Measurements from ENCODE around the gene IFNK. TPM values are rescaled to one million over a fixed set of nuclear protein-coding genes. Genes with fewer than 3 reads are reported as not detected.

IFNK gene
- total and polyA plus RNA-seq, 2 experiments from 2014 or later = not detected

DNA sequence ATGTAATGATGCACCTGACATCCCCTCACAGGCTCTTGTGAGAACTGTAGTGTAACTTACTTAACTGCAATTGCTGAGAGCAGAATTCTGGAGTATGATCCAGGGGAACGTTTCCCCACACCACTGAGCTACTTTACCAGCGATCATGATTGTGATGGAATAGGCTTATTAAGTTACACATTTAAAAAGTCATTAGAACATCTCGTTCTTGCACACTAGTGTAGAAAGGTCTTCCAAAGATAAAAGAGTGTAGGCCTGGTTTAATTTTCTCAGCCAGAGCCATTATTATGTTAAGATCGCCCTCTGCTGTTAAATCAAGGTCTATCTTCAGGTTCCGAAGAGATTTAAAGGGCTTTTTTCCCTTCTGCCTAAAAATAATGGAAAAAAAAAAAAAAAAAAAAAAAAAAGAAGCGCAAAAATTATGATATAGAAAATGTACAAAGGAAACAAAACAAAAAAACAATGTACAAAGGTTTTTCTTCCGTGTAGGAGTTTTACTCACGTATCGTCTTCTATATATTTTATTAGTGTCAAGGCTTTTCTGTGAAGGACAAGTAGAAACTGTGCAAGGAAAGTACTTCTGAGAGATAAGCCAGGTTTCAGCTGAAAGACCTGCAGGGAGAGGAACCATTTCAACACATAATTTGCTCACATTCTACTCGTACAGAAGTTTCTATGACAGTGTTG, 24.1 kb downstream of the IFNK start:
- DNase-seq (ENCODE audit: low spot score) (peak; percentile 66), ATAC-seq (peak; percentile 48; the same call in 2 of the 3 replicates)
- Mint-ChIP-seq H3K27ac (no peak overlapping the region), H3K9me3 (no peaks in the 10 kb centered on the region), H3K4me1 (peaks cover 5% of the 10 kb centered on the region; the same call in 2 of the 3 replicates), H3K36me3 (ENCODE audit: low read depth) (peaks cover 34% of the 10 kb centered on the region), H3K27me3 (ENCODE audit: insufficient read depth, low read depth, poor library complexity) (no peaks in the 10 kb centered on the region), H3K4me3 (no peak overlapping the region)
- Histone ChIP-seq H3K27me3 (ENCODE audit: insufficient read depth) (no peaks in the 10 kb centered on the region), H3K4me3 (no peak overlapping the region), H3K9me2 (ENCODE audit: insufficient read depth) (no peaks in the 10 kb centered on the region), H3K27ac (ENCODE audit: low read depth) (no peak overlapping the region), H4K20me1 (replicated peaks; ENCODE audit: insufficient read depth) (no peaks in the 10 kb centered on the region), H2AFZ (no peak overlapping the region), H3K4me1 (ENCODE audit: insufficient read depth) (no peaks in the 10 kb centered on the region), H3K36me3 (ENCODE audit: insufficient read depth) (peaks cover 15% of the 10 kb centered on the region), H3K79me2 (replicated peaks; ENCODE audit: insufficient read depth) (no peaks in the 10 kb centered on the region), H3F3A (replicated peaks; ENCODE audit: low read depth) (no peaks in the 10 kb centered on the region), H3K4me2 (no peak overlapping the region)
- TF ChIP-seq, protein P1, sequence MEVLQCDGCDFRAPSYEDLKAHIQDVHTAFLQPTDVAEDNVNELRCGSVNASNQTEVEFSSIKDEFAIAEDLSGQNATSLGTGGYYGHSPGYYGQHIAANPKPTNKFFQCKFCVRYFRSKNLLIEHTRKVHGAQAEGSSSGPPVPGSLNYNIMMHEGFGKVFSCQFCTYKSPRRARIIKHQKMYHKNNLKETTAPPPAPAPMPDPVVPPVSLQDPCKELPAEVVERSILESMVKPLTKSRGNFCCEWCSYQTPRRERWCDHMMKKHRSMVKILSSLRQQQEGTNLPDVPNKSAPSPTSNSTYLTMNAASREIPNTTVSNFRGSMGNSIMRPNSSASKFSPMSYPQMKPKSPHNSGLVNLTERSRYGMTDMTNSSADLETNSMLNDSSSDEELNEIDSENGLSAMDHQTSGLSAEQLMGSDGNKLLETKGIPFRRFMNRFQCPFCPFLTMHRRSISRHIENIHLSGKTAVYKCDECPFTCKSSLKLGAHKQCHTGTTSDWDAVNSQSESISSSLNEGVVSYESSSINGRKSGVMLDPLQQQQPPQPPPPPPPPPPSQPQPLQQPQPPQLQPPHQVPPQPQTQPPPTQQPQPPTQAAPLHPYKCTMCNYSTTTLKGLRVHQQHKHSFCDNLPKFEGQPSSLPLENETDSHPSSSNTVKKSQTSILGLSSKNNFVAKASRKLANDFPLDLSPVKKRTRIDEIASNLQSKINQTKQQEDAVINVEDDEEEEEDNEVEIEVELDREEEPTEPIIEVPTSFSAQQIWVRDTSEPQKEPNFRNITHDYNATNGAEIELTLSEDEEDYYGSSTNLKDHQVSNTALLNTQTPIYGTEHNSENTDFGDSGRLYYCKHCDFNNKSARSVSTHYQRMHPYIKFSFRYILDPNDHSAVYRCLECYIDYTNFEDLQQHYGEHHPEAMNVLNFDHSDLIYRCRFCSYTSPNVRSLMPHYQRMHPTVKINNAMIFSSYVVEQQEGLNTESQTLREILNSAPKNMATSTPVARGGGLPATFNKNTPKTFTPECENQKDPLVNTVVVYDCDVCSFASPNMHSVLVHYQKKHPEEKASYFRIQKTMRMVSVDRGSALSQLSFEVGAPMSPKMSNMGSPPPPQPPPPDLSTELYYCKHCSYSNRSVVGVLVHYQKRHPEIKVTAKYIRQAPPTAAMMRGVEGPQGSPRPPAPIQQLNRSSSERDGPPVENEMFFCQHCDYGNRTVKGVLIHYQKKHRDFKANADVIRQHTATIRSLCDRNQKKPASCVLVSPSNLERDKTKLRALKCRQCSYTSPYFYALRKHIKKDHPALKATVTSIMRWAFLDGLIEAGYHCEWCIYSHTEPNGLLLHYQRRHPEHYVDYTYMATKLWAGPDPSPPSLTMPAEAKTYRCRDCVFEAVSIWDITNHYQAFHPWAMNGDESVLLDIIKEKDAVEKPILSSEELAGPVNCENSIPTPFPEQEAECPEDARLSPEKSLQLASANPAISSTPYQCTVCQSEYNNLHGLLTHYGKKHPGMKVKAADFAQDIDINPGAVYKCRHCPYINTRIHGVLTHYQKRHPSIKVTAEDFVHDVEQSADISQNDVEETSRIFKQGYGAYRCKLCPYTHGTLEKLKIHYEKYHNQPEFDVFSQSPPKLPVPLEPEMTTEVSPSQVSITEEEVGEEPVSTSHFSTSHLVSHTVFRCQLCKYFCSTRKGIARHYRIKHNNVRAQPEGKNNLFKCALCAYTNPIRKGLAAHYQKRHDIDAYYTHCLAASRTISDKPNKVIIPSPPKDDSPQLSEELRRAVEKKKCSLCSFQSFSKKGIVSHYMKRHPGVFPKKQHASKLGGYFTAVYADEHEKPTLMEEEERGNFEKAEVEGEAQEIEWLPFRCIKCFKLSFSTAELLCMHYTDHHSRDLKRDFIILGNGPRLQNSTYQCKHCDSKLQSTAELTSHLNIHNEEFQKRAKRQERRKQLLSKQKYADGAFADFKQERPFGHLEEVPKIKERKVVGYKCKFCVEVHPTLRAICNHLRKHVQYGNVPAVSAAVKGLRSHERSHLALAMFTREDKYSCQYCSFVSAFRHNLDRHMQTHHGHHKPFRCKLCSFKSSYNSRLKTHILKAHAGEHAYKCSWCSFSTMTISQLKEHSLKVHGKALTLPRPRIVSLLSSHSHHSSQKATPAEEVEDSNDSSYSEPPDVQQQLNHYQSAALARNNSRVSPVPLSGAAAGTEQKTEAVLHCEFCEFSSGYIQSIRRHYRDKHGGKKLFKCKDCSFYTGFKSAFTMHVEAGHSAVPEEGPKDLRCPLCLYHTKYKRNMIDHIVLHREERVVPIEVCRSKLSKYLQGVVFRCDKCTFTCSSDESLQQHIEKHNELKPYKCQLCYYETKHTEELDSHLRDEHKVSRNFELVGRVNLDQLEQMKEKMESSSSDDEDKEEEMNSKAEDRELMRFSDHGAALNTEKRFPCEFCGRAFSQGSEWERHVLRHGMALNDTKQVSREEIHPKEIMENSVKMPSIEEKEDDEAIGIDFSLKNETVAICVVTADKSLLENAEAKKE (CRISPR knock-in tag; IDR thresholded peaks at IDR 0.05) = no peak
- TF ChIP-seq ZNF331 (CRISPR knock-in tag; IDR thresholded peaks at IDR 0.05; ENCODE audit: low read depth) (no peak), POLR2AphosphoS5 (IDR thresholded peaks at IDR 0.05; ENCODE audit: low read depth) (no peak), STAT1 (IDR thresholded peaks at IDR 0.05; ENCODE audit: unreplicated experiment) (no peak)
- TF ChIP-seq, protein P2, sequence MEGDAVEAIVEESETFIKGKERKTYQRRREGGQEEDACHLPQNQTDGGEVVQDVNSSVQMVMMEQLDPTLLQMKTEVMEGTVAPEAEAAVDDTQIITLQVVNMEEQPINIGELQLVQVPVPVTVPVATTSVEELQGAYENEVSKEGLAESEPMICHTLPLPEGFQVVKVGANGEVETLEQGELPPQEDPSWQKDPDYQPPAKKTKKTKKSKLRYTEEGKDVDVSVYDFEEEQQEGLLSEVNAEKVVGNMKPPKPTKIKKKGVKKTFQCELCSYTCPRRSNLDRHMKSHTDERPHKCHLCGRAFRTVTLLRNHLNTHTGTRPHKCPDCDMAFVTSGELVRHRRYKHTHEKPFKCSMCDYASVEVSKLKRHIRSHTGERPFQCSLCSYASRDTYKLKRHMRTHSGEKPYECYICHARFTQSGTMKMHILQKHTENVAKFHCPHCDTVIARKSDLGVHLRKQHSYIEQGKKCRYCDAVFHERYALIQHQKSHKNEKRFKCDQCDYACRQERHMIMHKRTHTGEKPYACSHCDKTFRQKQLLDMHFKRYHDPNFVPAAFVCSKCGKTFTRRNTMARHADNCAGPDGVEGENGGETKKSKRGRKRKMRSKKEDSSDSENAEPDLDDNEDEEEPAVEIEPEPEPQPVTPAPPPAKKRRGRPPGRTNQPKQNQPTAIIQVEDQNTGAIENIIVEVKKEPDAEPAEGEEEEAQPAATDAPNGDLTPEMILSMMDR (conservative IDR thresholded peaks at IDR 0.05; ENCODE audit: low read depth in 2 of 2) = peak; percentile 61 to 62
- TF ChIP-seq, protein P3, sequence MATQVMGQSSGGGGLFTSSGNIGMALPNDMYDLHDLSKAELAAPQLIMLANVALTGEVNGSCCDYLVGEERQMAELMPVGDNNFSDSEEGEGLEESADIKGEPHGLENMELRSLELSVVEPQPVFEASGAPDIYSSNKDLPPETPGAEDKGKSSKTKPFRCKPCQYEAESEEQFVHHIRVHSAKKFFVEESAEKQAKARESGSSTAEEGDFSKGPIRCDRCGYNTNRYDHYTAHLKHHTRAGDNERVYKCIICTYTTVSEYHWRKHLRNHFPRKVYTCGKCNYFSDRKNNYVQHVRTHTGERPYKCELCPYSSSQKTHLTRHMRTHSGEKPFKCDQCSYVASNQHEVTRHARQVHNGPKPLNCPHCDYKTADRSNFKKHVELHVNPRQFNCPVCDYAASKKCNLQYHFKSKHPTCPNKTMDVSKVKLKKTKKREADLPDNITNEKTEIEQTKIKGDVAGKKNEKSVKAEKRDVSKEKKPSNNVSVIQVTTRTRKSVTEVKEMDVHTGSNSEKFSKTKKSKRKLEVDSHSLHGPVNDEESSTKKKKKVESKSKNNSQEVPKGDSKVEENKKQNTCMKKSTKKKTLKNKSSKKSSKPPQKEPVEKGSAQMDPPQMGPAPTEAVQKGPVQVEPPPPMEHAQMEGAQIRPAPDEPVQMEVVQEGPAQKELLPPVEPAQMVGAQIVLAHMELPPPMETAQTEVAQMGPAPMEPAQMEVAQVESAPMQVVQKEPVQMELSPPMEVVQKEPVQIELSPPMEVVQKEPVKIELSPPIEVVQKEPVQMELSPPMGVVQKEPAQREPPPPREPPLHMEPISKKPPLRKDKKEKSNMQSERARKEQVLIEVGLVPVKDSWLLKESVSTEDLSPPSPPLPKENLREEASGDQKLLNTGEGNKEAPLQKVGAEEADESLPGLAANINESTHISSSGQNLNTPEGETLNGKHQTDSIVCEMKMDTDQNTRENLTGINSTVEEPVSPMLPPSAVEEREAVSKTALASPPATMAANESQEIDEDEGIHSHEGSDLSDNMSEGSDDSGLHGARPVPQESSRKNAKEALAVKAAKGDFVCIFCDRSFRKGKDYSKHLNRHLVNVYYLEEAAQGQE (IDR thresholded peaks at IDR 0.05; ENCODE audit: unreplicated experiment) = no peak
- TF ChIP-seq, protein P4, sequence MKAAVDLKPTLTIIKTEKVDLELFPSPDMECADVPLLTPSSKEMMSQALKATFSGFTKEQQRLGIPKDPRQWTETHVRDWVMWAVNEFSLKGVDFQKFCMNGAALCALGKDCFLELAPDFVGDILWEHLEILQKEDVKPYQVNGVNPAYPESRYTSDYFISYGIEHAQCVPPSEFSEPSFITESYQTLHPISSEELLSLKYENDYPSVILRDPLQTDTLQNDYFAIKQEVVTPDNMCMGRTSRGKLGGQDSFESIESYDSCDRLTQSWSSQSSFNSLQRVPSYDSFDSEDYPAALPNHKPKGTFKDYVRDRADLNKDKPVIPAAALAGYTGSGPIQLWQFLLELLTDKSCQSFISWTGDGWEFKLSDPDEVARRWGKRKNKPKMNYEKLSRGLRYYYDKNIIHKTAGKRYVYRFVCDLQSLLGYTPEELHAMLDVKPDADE (IDR thresholded peaks at IDR 0.05) = no peak
